Activated T-cell treated with anti-CD3 and anti-CD28 coated beads for 24 hours (primary cell): ENCODE results near the gene SASH1.

Experiments used
- DNase-seq: peaks from one replicate; pipeline ENCODE4 v3.0.0-alpha.2; 2020; ENCODE audit warnings: low read depth

Gene SASH1

GRCh38 chr6:148593130-148593812, 250.6 kb downstream of the SASH1 start:
- no peak for DNase-seq

GRCh38 chr6:148593813-148594170, 251.2 kb downstream of the SASH1 start:
- DNase-seq = no peak

DNA sequence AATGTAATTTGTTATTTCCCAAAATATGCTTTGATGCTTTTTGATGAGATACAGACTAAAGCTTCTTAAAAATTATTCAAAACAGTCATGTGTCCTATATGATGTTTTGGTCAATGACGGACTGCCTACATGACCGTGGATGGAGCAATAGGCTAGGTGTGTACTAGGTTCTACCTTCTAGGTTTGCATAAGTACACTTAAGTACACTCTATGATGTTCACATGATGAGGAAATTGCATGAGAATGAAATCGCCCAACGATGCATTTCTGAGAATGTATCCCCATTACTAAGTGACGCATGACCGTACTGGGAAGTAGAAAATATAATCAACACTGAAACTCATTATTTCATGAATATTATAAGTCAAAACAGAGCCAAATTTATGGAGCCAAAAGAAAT, 252.9 kb downstream of the SASH1 start:
- DNase-seq = no peak

DNA sequence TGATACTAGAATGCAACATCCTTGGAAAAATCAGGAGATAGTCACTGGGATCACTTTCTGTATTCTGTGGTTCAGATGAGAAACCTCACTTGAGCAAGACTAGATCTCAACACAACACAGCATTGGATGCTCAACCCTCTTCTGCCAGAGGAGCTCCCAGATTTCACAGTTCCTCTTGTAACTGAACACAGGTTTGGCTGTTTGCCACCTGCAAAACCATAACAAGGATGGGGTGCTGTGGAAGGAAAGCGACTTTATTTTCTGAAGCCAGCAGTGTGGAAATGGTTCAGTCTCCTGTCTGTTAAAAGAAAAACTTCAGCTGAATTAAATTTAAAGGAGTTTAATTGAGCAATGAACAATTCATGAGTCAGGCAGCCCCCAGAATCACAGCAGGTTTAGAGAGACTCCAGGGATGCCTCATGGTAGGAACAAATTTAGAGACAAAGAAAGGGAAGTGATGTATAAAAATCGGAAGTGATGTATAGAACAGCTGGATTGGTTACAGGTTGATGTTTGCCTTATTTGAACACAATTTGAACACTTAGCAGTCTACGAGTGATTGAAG, 254.3 kb downstream of the SASH1 start:
- DNase-seq = no peak

- no peak for DNase-seq
These were observed 256.1 kb downstream of the SASH1 start for GRCh38 chr6:148598724-148599123.

DNA sequence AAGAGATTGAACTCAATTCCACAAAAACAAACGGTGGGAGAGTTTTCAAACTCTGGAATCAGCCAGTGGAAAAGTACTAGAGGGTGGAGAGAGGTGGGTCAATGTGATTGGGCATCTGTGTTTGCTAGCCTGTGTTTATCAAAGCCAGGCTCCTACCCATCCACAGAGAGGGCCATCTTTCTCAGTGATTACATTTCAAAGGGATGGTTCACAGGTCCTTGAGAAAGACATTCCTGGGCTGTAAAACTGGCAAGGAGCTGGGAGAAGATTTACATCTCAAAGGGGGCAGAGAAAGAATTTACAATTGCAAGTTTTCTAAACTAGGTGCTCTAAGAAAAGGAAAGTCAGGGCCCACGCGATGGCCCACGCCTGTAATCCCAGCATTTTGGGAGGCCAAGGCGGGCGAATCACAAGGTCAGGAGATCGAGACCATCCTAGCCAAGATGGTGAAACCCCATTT, 257.4 kb downstream of the SASH1 start:
- DNase-seq = no peak
